GM21515 (cell line): ENCODE measurements around the gene CCDC171.
A peak's percentile ranks its signal among the peaks of the same experiment; 100 is the strongest.
"Not testable (repeated sequence)": the region's sequence is repeated elsewhere in the genome, so short reads cannot be mapped to it uniquely, and the experiment has no call there.

Experiments used
- ATAC-seq: cut with Tn5 transposase; IDR thresholded peaks from one replicate; pipeline ENCODE4 v1.9.1; 2021; ENCODE audit not compliant: unreplicated experiment

The CCDC171 gene

GRCh38 chr9:15746905-15747304 lies 194.1 kb downstream of the CCDC171 start:
- ATAC-seq, result no peak

GRCh38 chr9:15755660-15756059 lies 202.8 kb downstream of the CCDC171 start:
- no peak for ATAC-seq

- no peak for ATAC-seq
These were observed 208.7 kb downstream of the CCDC171 start for GRCh38 chr9:15761551-15761950.

GRCh38 chr9:15763371-15763770 lies 210.5 kb downstream of the CCDC171 start:
- no peak for ATAC-seq

- no peak for ATAC-seq
These were observed 211.3 kb downstream of the CCDC171 start for GRCh38 chr9:15764131-15764530.

GRCh38 chr9:15769547-15769946 lies 216.7 kb downstream of the CCDC171 start:
- ATAC-seq, result no peak

GRCh38 chr9:15778861-15779260 lies 226.0 kb downstream of the CCDC171 start:
- ATAC-seq, result no peak

GRCh38 chr9:15782106-15782505 lies 229.3 kb downstream of the CCDC171 start:
- no peak for ATAC-seq

- no peak for ATAC-seq
These were observed 232.7 kb downstream of the CCDC171 start for GRCh38 chr9:15785584-15785983.

- ATAC-seq, result no peak
These were observed 233.8 kb downstream of the CCDC171 start for GRCh38 chr9:15786616-15787015.

GRCh38 chr9:15810219-15810899 lies 257.5 kb downstream of the CCDC171 start:
- not testable (repeated sequence) for ATAC-seq

GRCh38 chr9:15813076-15813475 lies 260.2 kb downstream of the CCDC171 start:
- ATAC-seq, result no peak

GRCh38 chr9:15824310-15824709 lies 271.5 kb downstream of the CCDC171 start:
- ATAC-seq, result no peak

GRCh38 chr9:15831384-15831783 lies 278.5 kb downstream of the CCDC171 start:
- ATAC-seq, result no peak

GRCh38 chr9:15834541-15834940 lies 281.7 kb downstream of the CCDC171 start:
- ATAC-seq, result no peak

GRCh38 chr9:15837079-15837679 lies 284.3 kb downstream of the CCDC171 start:
- peak; percentile 84 for ATAC-seq

GRCh38 chr9:15842051-15842450 lies 289.2 kb downstream of the CCDC171 start:
- ATAC-seq, result no peak

GRCh38 chr9:15843316-15843715 lies 290.5 kb downstream of the CCDC171 start:
- ATAC-seq, result no peak

GRCh38 chr9:15843931-15844330 lies 291.1 kb downstream of the CCDC171 start:
- ATAC-seq, result no peak

- ATAC-seq, result no peak
These were observed 293.8 kb downstream of the CCDC171 start for GRCh38 chr9:15846611-15847010.

- ATAC-seq, result no peak
These were observed 297.0 kb downstream of the CCDC171 start for GRCh38 chr9:15849871-15850270.

- ATAC-seq, result no peak
These were observed 298.9 kb downstream of the CCDC171 start for GRCh38 chr9:15851766-15852165.

- no peak for ATAC-seq
These were observed 303.7 kb downstream of the CCDC171 start for GRCh38 chr9:15856591-15856990.
